BE2C (cell line): Measurements from ENCODE around the gene TBC1D9.

ENCODE experiments used
- DNase-seq: peaks from one replicate; pipeline ENCODE4 v3.0.0-alpha.2; 2020
- H3K27me3 ChIP-seq: fragments of 250-450 bp; sonication (Bioruptor Pico); 2 replicates; pipeline ENCODE4 v1.5.1; 2020; ENCODE audit warnings: mild to moderate bottlenecking
- H3K36me3 ChIP-seq: fragments of 250-450 bp; sonication (Bioruptor Pico); 2 replicates; pipeline ENCODE4 v1.5.1; 2020; ENCODE audit warnings: mild to moderate bottlenecking
- H3K4me1 ChIP-seq: fragments of 250-450 bp; sonication (Bioruptor Pico); 2 replicates; pipeline ENCODE4 v1.5.1; 2020
- H3K4me3 ChIP-seq: 2 replicates; pipeline ENCODE4 v1.5.1; 2011; ENCODE audit warnings: low read depth, low read length
- H3K9me3 ChIP-seq: fragments of 250-450 bp; sonication (Bioruptor Pico); 2 replicates; pipeline ENCODE4 v1.5.1; 2020
- TF ChIP-seq, protein P1 (sequence below): IDR thresholded peaks from 2 replicates; pipeline ENCODE4 v1.5.1; 2012; ENCODE audit warnings: mild to moderate bottlenecking, low read depth, low read length

Gene TBC1D9

DNA sequence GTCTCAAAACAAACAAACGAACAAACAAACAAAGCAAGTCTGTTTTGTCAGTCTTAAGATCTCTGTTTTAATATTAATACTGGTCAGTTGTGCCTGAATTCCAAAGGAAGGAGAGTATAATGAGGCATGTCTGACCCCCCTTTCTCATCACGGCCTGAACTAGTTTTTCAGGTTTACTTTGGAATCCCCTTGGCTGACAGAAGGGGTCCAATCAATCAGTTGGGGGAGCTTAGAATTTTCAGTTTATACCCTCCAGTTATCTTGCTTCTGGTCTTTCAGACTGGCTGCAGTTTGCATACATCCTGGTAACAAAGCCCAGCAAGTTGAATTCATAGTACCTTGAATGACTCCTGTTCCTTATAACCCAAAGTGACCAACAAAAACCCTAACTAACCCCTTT lies 41.1 kb downstream of the TBC1D9 start:
- Histone ChIP-seq H3K27me3 (no peaks in the 10 kb centered on the region), H3K4me1 (peaks cover 10% of the 10 kb centered on the region; the same call in 1 of the 2 replicates), H3K9me3 (no peaks in the 10 kb centered on the region), H3K36me3 (no peaks in the 10 kb centered on the region), H3K4me3 (no peak overlapping the region)
- no peak for DNase-seq
- TF ChIP-seq, protein P1, sequence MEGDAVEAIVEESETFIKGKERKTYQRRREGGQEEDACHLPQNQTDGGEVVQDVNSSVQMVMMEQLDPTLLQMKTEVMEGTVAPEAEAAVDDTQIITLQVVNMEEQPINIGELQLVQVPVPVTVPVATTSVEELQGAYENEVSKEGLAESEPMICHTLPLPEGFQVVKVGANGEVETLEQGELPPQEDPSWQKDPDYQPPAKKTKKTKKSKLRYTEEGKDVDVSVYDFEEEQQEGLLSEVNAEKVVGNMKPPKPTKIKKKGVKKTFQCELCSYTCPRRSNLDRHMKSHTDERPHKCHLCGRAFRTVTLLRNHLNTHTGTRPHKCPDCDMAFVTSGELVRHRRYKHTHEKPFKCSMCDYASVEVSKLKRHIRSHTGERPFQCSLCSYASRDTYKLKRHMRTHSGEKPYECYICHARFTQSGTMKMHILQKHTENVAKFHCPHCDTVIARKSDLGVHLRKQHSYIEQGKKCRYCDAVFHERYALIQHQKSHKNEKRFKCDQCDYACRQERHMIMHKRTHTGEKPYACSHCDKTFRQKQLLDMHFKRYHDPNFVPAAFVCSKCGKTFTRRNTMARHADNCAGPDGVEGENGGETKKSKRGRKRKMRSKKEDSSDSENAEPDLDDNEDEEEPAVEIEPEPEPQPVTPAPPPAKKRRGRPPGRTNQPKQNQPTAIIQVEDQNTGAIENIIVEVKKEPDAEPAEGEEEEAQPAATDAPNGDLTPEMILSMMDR: no peak

DNA sequence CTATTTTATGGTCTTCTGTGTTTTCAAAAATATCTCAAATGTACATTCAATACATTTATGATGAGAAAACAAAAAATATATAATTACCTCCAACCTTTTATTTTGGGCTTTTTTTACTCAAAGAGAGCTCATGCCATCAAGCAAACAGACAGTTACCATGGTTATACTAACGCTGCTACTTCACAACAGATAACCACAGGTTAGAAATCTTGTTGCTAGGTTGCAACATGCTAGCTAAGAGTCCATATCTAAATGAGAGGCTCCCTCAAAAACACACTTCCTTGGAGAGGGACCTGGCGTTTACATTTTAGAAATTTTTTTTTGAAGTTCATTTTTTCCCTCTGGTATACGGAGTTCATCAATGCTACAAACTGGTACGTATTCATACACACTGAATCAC lies 44.3 kb downstream of the TBC1D9 start:
- Histone ChIP-seq H3K4me1 (peaks cover 3% of the 10 kb centered on the region; the same call in 1 of the 2 replicates), H3K27me3 (no peaks in the 10 kb centered on the region), H3K36me3 (no peaks in the 10 kb centered on the region; the same call in 1 of the 2 replicates), H3K9me3 (no peaks in the 10 kb centered on the region), H3K4me3 (no peak overlapping the region)
- TF ChIP-seq, protein P1: no peak
- DNase-seq: no peak

DNA sequence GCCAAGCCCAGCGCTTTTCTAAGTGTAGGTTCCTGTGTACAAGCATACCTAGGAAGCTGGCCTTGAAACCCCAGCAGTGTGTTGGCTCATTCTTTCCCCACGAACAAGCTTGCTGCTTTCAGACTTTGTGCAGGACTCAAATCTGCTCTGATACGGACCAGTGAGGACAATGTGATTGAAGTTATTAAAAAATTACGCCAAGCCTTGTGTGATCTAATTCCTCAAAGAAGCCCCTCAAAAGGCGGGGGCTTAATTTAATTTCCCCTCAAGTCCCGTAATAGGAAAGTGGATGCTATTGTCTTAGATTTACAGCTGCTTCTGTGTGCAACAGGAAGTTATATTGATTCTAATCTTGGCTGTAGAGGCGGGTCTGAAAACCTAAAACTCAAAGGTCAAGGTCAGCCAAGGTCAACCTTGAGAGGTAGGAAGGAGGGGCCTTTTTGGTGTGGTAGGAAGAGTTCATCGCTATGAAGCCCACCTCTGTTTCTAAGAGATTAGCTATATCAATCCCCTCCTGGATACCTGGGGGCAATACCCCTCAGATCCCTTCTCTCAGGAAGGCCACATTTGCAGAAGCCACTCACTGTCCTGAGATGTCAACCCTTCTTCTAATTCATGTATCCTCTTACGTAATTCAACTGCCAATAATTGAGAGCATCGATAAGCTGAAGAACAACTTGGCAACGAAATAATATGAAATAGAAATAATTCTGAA lies 45.1 kb downstream of the TBC1D9 start:
- peaks cover 3% of the 10 kb centered on the region; the same call in 1 of the 2 replicates for H3K4me1 ChIP-seq
- no peaks in the 10 kb centered on the region; the same call in 1 of the 2 replicates for H3K36me3 ChIP-seq
- no peaks in the 10 kb centered on the region for H3K9me3 ChIP-seq
- no peak overlapping the region for H3K4me3 ChIP-seq
- H3K27me3 ChIP-seq: no peaks in the 10 kb centered on the region
- TF ChIP-seq, protein P1: no peak
- DNase-seq: no peak

DNA sequence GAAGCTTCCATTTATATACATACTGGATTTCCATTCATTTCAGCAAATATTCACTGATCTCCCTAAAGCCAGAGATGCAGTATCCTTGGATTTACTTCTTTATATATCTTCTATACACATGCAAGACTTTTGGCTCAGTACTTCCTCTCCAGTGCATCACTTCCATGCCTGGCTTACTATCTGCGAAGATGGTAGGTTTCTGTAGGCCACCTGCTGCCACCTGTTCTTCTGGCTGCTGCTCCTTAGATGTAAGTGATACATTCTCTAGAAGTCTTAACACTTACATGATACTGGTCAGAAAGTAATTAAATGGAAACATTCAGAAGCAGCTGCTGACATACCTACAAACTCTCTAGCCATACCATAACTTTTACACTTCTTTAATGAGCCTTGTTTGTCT lies 48.9 kb downstream of the TBC1D9 start:
- no peaks in the 10 kb centered on the region for H3K9me3 ChIP-seq
- no peaks in the 10 kb centered on the region; the same call in 1 of the 2 replicates for H3K36me3 ChIP-seq
- TF ChIP-seq, protein P1: no peak
- DNase-seq: no peak
- no peak overlapping the region for H3K4me3 ChIP-seq
- H3K4me1 ChIP-seq: peaks cover 11% of the 10 kb centered on the region
- no peaks in the 10 kb centered on the region for H3K27me3 ChIP-seq

DNA sequence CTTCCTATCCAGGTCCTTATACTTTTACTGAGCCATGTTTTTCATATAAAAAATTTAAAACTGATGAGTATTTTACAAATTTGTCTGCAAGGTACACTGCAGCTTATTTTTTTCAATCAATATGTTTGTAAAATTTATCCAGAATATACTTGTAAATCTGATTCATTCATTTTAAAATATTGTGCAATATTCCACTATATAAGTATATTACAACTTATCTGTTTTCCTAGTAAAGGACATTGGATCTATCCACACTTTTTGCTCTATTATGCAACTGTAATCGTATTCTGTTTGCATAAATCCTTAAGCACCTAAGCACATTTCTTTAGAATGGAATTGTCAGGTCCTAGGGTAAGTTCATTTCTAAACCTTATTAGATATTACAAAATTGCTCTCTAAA lies 49.5 kb downstream of the TBC1D9 start:
- H3K9me3 ChIP-seq: no peaks in the 10 kb centered on the region
- H3K4me1 ChIP-seq: peaks cover 11% of the 10 kb centered on the region
- TF ChIP-seq, protein P1: no peak
- no peak overlapping the region for H3K4me3 ChIP-seq
- no peak for DNase-seq
- H3K36me3 ChIP-seq: no peaks in the 10 kb centered on the region; the same call in 1 of the 2 replicates
- H3K27me3 ChIP-seq: no peaks in the 10 kb centered on the region

DNA sequence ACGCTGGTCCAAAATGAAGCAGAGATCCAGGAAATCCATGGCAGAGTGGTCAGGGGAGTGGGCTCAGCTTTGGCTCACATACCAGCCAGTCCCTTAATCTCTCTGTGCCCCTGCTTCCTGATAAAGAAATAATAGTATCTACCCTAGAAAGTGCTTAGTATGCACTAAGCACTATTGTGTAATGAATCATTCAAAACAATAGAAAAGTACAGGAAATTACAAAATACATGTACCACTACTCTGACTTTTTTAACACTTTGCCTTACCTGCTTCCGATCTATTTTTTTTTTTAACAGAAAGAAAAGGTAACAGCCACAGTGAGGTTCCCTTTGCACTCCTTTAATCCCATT lies 49.9 kb downstream of the TBC1D9 start:
- H3K4me3 ChIP-seq: no peak overlapping the region
- TF ChIP-seq, protein P1: no peak
- H3K9me3 ChIP-seq: no peaks in the 10 kb centered on the region
- H3K4me1 ChIP-seq: peaks cover 11% of the 10 kb centered on the region
- no peaks in the 10 kb centered on the region; the same call in 1 of the 2 replicates for H3K36me3 ChIP-seq
- no peaks in the 10 kb centered on the region for H3K27me3 ChIP-seq
- DNase-seq: no peak
